Coronary artery (tissue), 2 donors: Measurements from ENCODE around the gene RBM17.
"Not testable (repeated sequence)": the region's sequence is repeated elsewhere in the genome, so short reads cannot be mapped to it uniquely, and the experiment has no call there.

Experiments
- DNase-seq: peaks from one replicate; pipeline ENCODE4 v3.0.0-alpha.2; 2017; ENCODE audit warnings: low spot score
- H3K27ac ChIP-seq, 2 donors: fragments of 200-600 bp; sonication (generic); one replicate each; pipeline ENCODE4 v1.5.1; 2016 to 2019
- H3K4me3 ChIP-seq: fragments of 200-600 bp; sonication (generic); 2 replicates; pipeline ENCODE4 v1.5.1; 2016; ENCODE audit warnings: mild to moderate bottlenecking, moderate library complexity
- TF ChIP-seq, protein P1 (sequence below): fragments of 200-600 bp; sonication (generic); IDR thresholded peaks from one replicate; pipeline ENCODE4 v1.5.1; 2019; ENCODE audit warnings: antibody characterized with exemption

The RBM17 gene

DNA sequence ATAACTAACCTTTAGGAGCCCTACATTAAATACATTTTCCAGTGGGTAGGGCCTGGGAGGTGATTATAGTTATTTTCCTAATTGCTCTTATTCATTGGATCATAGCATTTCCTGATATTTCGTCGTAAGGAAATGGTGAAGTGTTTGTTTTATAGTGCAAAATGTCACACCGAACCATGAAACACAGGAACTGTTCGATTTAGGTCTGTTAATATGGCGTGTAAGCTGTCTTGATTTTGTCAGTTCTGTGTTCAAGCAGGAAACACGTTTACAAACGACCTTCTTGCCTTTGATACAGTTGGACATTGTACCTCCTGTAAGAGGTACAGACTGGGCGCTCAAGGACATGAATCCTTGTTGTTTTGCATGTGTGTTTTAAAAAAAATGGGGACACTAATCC lies 14.8 kb downstream of the RBM17 start:
- Histone ChIP-seq H3K27ac (no peak overlapping the region), H3K4me3 (no peak overlapping the region)
- TF ChIP-seq, protein P1, sequence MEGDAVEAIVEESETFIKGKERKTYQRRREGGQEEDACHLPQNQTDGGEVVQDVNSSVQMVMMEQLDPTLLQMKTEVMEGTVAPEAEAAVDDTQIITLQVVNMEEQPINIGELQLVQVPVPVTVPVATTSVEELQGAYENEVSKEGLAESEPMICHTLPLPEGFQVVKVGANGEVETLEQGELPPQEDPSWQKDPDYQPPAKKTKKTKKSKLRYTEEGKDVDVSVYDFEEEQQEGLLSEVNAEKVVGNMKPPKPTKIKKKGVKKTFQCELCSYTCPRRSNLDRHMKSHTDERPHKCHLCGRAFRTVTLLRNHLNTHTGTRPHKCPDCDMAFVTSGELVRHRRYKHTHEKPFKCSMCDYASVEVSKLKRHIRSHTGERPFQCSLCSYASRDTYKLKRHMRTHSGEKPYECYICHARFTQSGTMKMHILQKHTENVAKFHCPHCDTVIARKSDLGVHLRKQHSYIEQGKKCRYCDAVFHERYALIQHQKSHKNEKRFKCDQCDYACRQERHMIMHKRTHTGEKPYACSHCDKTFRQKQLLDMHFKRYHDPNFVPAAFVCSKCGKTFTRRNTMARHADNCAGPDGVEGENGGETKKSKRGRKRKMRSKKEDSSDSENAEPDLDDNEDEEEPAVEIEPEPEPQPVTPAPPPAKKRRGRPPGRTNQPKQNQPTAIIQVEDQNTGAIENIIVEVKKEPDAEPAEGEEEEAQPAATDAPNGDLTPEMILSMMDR, result no peak
- DNase-seq, result no peak

DNA sequence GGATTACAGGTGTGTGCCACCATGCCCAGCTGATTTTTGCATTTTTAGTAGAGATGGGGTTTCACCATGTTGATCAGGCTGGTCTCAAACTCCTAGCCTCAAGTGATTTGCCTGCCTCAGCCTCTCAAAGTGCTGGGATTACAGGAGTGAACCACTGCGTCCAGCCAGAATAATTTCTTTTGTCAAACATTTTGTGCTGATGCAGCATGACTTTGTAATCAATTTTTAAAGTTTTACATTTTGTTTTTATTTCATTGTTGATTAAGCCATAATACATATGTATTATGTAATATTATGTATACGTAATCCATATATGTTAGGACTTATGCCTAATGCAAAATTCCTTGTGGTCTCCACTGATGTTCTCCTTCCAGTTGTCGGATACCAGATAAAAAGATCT lies 18.8 kb downstream of the RBM17 start:
- not testable (repeated sequence) for H3K4me3 ChIP-seq, DNase-seq, H3K27ac ChIP-seq

DNA sequence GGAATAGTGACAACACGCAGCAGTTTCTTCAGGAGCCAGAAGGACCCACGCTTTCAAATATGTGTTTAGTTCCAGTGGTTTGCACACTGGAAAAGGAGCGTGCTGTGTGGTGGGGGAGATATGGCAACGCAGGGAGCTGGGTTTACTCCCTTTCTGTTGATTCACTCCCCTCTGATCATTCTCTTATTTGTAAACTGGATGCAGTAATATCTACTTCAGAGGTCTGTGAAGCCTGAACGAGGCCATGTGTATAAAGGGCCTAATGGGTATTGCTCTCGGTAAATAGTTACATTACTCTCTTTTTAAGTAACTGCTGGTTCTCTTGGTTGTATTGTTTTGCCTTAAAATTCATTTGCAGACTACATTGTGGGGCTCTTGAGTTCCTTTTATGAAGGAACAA lies 19.2 kb downstream of the RBM17 start:
- no peak for DNase-seq
- Histone ChIP-seq H3K4me3 (no peak overlapping the region), H3K27ac (no peak overlapping the region)
- TF ChIP-seq, protein P1, result no peak

DNA sequence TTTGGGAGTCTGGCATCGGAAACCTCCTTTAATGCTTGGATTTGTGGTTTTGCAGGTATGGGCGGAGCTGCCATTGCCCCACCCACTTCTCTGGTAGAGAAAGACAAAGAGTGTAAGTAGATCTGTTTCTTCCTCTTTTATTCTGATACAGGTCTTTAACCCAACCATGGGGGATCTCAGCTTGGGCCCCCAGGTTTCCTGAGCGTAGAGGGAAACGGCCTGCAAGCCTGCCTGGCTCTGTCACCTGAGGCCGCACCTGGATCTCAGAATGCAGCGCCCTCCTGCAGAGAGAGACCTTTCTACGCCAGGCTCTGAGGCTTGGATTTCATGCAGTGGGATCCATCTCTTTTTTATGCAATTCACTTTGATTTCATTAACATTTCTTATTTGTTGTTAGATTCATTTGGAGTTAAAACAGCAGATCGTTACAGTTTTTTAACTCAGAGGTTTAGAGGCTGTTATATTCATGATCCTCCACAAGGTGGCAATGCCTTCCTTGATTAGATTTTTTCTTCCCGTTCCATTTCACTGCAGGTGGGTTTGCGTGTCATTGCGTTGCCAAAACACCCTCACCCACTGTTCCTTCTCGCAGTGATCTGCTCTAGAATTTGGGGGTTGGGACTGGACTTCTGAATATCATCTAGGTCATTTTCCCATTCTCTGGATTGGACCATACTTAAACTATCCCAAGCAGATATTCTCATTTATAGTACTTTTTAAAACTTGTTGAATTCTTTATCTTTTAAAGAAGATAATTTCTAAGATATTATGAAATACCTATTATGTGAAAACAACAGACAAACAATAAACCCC lies 20.0 kb downstream of the RBM17 start:
- DNase-seq, result no peak
- Histone ChIP-seq H3K4me3 (no peak overlapping the region), H3K27ac (no peak overlapping the region)
- TF ChIP-seq, protein P1, result peak; percentile 67

DNA sequence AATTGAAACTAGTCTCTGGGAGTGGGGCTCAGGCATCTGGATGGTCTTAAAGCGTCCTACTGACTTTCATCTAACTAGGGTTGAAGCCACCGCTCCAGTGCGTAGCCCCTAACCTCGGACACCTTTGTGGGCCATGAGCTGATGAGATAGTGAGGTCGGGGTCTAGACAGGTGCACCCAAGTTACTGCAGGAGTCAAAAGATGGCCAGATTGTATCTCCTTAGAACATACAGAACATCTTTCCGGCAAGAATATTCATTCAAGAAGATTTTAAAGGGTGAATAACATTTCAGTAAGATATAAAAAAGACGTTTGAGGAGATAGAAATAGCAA lies 20.6 kb downstream of the RBM17 start:
- no peak overlapping the region for H3K27ac ChIP-seq
- DNase-seq, result no peak
- no peak overlapping the region for H3K4me3 ChIP-seq
- TF ChIP-seq, protein P1, result no peak

DNA sequence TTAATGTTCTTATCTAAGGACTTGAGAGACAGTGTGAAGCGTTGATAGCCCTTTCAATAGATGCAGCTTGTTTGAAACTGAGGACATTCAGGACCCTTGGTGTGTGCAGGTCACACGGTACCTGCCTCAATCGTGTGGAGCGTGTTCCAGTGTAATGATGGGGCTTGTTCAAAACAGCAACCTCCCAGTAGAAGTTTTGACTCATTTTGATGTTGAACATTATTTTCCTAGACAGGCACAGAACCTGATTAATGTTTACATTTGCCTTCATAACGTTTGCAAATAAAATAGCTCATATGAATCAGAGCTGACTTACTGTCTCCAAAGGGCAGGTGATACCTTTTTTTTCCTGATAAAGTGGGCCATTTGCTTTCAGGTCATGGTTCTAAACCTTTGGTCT lies 21.3 kb downstream of the RBM17 start:
- TF ChIP-seq, protein P1, result no peak
- H3K4me3 ChIP-seq, result no peak overlapping the region
- no peak for DNase-seq
- no peak overlapping the region for H3K27ac ChIP-seq

DNA sequence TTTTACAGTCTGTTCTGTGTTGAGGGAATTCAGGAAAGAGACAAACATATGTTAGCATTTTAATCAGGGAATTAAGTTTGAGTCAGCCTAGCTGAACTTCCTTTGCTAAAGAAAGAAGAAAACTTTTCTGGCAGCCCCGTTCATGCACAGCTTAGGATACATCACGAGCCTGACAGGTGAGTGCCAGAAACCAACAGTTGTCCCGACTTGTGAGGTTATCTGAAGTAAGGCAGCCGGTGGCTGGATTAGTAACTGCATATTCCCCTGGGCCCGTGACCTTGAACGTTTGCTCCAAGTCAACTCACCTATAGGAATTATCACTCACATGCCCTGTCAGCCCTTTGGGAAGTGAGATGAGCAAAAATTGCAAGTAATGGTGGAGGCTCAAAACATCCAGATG lies 24.1 kb downstream of the RBM17 start:
- Histone ChIP-seq H3K27ac (no peak overlapping the region), H3K4me3 (no peak overlapping the region)
- TF ChIP-seq, protein P1, result no peak
- no peak for DNase-seq
